Measurements from ENCODE around the gene OR2S2. TPM values are rescaled to one million over a fixed set of nuclear protein-coding genes. Genes with fewer than 3 reads are reported as not detected.

The OR2S2 gene, protein sequence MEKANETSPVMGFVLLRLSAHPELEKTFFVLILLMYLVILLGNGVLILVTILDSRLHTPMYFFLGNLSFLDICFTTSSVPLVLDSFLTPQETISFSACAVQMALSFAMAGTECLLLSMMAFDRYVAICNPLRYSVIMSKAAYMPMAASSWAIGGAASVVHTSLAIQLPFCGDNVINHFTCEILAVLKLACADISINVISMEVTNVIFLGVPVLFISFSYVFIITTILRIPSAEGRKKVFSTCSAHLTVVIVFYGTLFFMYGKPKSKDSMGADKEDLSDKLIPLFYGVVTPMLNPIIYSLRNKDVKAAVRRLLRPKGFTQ
- total RNA-seq (2022; extraction: Qiagen RNA extraction) = not detected in 5 replicates

DNA sequence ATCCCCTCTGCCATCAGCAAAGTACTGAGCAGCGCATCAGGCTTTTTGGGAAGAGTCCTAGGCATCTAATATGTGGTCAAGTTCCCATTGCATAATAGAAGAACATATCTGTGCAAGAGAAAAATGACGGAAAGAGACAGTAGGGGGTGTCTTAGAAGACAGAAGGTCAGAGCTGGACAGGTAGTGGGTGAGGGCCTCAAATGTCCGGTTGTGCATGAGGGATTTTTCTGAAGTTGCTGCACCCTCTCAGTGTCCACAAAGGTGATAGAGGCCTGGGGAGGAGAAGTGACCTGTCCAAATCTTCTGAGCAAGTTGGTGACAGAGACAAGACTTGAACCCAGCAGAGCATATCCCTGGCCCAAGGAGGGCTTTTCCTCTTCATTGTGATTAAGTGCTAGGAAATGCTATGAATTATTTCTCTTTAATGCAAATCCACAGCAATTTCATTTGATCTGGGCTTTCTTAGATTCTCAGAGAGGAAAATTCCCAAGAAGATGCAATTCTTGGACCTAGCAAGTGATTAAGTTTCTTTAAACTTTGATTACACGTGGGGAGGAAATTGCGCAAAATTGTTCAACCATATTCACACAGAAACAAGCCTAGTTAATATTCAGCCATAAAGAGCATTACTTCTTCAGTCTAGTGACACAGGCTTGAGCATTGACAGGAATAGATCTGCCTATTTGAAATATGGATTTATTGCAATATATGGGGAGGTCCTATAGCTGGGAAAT is at the start of gene OR2S2:
OR2S2 (minus strand) TSS at position 51 of the 734 bp plus-strand sequence. CDS start 56 bp downstream, outside the sequence.

DNA sequence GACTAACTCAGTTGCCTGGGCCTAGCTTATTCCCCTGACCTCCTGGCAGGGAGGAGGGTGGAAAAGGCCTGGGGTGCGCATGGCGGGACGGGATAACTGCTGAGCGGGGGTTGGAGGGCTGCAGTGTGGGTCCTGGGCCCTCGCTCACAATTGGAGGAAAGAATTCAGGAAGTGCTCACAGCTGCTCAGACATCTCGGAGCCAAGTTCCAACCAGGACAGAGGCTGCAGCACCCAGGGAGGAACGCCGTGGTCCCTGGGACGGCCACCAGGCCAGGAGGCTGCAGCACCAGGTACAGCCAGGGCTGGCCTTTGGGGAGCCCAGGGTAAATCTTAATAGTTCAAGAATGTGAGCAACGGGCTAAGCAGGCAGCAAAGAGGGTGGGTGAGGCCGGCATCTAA is 48.7 kb downstream of the OR2S2 start, which contains the start of gene SPAAR:
SPAAR (plus strand) TSS at position 217 of the 400 bp plus-strand sequence. CDS start 974 bp downstream, outside the sequence.

Other genes with a start within 250 kb of the OR2S2 start
- 118 to 145 TPM (median 125 TPM) in 5 replicates for gene TLN1, start 226.0 kb downstream of the OR2S2 start, total RNA-seq (2022; extraction: Qiagen RNA extraction)
- 54.4 to 63.2 TPM (median 57.3 TPM) in 5 replicates for gene CREB3, start 225.5 kb downstream of the OR2S2 start, total RNA-seq (2022; extraction: Qiagen RNA extraction)
- gene GBA2, start 208.9 kb downstream of the OR2S2 start, total RNA-seq (2022; extraction: Qiagen RNA extraction) = 28.4 to 39.2 TPM (median 31.7 TPM) in 5 replicates
- gene RGP1, start 208.9 kb downstream of the OR2S2 start, total RNA-seq (2022; extraction: Qiagen RNA extraction) = 13.5 to 17.7 TPM (median 14.7 TPM) in 5 replicates
- gene MSMP, start 203.9 kb downstream of the OR2S2 start, total RNA-seq (2022; extraction: Qiagen RNA extraction) = 0.15 to 0.38 TPM (median 0.23 TPM) in 4 of 5 replicates, not detected in the other
- gene NPR2, start 166.6 kb downstream of the OR2S2 start, total RNA-seq (2022; extraction: Qiagen RNA extraction) = 4.2 to 6.3 TPM (median 4.6 TPM) in 5 replicates
- 0.34 to 0.52 TPM (median 0.35 TPM) in 5 replicates for gene SPAG8, start 145.9 kb downstream of the OR2S2 start, total RNA-seq (2022; extraction: Qiagen RNA extraction)
- 69.1 to 112 TPM (median 101 TPM) in 5 replicates for gene HINT2, start 143.1 kb downstream of the OR2S2 start, total RNA-seq (2022; extraction: Qiagen RNA extraction)
- not detected in 5 replicates for gene FAM221B, start 129.4 kb downstream of the OR2S2 start, total RNA-seq (2022; extraction: Qiagen RNA extraction)
- 2.4 to 3.5 TPM (median 3.4 TPM) in 5 replicates for gene TMEM8B, start 128.9 kb downstream of the OR2S2 start, total RNA-seq (2022; extraction: Qiagen RNA extraction)
- gene OR13J1, start 87.8 kb downstream of the OR2S2 start, total RNA-seq (2022; extraction: Qiagen RNA extraction) = not detected in 5 replicates
- 0.22 to 0.51 TPM (median 0.34 TPM) in 5 replicates for gene HRCT1, start 52.0 kb downstream of the OR2S2 start, total RNA-seq (2022; extraction: Qiagen RNA extraction)
- 0.05 to 0.09 TPM (median 0.06 TPM) in 4 of 5 replicates, not detected in the other for gene SPAAR, start 48.7 kb downstream of the OR2S2 start, total RNA-seq (2022; extraction: Qiagen RNA extraction)
- gene RECK, start 78.8 kb upstream of the OR2S2 start, total RNA-seq (2022; extraction: Qiagen RNA extraction) = 5.3 to 6.2 TPM (median 5.7 TPM) in 5 replicates
- gene GLIPR2, start 178.6 kb upstream of the OR2S2 start, total RNA-seq (2022; extraction: Qiagen RNA extraction) = 7.0 to 8.6 TPM (median 8.5 TPM) in 5 replicates
- gene CCIN, start 211.2 kb upstream of the OR2S2 start, total RNA-seq (2022; extraction: Qiagen RNA extraction) = 0.06 TPM in 1 of 5 replicates, not detected in the others
- 301 to 421 TPM (median 376 TPM) in 5 replicates for gene CLTA, start 232.8 kb upstream of the OR2S2 start, total RNA-seq (2022; extraction: Qiagen RNA extraction)

Data from A549 treated with AZD2906 at 1 μM for 4 hours (cell line).